ENCODE data around the gene CHD9NB.

GRCh38 chr16:53040788-53041187 lies 11.9 kb downstream of the CHD9NB start:
- TF ChIP-seq, protein P1, sequence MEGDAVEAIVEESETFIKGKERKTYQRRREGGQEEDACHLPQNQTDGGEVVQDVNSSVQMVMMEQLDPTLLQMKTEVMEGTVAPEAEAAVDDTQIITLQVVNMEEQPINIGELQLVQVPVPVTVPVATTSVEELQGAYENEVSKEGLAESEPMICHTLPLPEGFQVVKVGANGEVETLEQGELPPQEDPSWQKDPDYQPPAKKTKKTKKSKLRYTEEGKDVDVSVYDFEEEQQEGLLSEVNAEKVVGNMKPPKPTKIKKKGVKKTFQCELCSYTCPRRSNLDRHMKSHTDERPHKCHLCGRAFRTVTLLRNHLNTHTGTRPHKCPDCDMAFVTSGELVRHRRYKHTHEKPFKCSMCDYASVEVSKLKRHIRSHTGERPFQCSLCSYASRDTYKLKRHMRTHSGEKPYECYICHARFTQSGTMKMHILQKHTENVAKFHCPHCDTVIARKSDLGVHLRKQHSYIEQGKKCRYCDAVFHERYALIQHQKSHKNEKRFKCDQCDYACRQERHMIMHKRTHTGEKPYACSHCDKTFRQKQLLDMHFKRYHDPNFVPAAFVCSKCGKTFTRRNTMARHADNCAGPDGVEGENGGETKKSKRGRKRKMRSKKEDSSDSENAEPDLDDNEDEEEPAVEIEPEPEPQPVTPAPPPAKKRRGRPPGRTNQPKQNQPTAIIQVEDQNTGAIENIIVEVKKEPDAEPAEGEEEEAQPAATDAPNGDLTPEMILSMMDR (IDR thresholded peaks at IDR 0.05): no peak
- TF ChIP-seq POLR2A (IDR thresholded peaks at IDR 0.05) (no peak), POLR2AphosphoS5 (IDR thresholded peaks at IDR 0.05) (no peak)

Measured in prostate gland (tissue), 2 donors.